ENCODE data around the gene NR2F6.

Gene NR2F6

DNA sequence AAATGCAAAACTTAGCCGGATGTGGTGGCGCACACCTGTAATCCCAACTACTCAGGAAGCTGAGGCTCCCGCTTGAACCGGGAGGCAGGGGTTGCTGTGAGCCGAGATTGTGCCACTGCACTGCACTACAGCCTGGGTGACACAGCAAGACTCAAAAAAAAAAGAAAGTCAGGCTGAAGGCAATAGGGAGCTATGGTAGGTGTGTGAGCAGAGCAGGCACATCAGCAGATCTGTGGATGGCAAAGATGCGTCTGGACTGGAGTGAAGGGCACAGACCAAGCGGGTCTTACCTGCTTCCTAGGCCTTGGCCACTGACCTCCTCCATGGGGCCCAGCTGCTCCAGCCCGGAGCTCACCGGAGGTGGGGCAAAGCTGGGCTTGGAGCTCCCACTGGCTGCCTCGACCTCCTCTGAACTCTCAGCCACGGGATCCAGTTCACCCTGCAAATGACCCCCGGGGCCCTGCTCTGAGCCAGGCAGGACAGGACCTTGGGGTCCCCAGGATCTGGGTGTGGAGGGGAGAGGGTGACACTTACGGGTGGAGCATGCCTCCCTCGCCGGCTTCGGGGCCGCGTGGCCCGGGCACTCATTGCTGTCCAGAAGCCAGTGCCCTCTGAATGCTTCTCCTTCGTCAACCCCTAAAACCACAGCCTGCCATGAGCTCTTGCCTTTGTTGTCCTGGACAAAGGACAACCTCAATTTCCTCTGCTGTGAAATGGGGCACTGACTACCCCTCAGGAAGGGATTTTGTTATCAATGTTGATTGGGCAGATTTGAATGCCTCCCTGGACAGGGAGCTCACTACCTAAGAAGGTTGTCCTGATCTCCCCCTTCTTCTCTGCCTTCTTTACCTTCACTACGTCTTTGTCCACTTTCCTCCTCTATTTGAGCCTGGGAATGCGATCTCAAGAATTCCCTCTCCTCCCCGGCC, 18.3 kb upstream of the NR2F6 start:
- DNase-seq (ENCODE audit: low read depth): no peak

DNA sequence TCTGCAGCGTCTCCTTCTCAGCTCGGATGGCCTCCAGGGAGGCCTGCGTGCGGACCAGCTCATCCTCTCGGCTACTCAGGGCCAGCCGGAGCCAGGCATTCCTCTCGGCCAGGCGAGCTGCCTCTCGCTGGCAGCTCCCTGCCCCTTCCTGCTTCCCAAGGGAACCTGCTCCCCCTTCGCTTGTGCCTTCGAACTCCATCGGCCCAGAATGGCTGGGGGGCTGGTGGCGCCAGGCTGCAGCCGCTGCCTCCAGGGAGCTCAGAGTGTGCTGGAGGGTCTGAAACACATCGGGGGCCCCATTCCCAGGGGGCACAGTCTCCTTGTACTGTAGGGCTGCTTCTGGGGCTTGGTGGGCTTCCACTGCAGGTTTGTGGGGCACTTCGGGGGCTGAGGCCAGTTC, 16.8 kb upstream of the NR2F6 start:
- no peak for DNase-seq (ENCODE audit: low read depth)

GRCh38 chr19:17260842-17261325, 15.2 kb upstream of the NR2F6 start:
- DNase-seq (ENCODE audit: low read depth): peak; percentile 84

DNA sequence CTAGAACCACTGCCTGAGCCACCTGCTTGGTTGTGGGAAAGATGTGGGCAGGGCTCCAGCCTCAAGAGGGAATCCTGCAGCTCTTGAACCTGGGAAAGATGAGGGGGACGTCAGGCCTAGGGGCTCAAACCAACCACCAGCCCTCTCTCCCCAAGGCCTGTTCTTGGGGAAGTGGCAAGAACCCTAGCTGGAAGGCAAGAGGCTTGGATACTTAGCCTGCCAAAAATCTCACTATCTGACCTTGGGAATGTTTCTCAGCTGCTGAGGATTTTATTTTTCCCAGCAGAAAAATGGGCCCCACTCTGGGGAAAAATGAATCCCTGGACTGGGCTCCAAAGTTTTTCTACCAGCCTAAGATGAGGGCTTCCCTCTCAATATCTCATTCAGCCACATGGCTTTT, 14.2 kb upstream of the NR2F6 start:
- DNase-seq (ENCODE audit: low read depth): no peak

DNA sequence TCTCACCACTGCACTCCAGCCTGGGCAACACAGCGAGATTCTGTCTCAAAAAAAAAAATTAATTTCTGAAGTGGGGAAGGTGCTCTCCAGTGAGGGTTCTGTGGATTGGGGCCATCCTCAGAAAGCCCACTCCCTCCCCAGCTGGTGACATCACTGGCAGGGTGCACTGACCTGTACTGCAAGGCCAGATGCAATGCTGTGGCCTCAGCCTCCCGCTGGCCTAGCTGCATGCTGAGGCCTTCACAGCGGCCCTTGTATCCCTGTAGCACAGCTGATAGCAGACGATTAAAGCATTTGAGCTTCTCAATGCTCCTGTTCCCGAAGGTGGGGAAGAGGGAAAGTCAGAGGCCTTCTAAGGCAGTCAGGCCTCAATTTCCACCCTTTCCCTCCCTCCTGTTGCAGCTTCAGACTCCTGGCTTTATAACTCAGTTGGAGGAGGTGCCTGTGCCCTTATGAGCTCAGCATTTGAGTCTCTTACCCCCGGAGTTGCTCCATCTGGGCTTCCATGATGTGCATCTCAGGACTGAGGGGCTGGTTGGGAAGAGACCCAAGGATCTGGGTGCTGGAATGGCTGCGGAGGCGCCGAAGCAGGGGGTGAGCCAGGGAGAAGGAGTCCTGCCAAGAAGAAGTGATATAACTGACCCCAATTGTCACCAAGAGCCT, 13.5 kb upstream of the NR2F6 start:
- no peak for DNase-seq (ENCODE audit: low read depth)

GRCh38 chr19:17256130-17256529, 10.4 kb upstream of the NR2F6 start:
- DNase-seq (ENCODE audit: low read depth): no peak

- DNase-seq (ENCODE audit: low read depth): no peak
Measured at GRCh38 chr19:17255150-17255621, 9.5 kb upstream of the NR2F6 start.

DNA sequence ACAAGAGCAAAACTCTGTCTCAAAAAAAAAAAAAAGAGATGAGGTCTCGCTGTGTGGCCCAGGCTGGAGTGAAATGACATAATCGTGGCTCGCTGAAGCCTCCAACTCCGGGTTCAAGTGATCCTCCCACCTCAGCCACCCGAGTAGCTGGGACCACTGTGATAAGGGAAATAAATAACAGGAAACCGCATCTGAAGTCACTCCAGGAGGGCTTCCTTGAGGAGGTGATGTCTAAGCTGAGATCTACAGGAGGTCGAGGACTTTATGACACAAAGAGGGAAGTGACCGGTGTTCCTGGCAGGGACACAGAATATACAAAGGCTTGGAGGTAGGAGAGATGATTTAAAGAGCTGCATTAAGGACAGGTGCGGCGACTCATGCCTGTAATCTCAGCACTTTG, 8.9 kb upstream of the NR2F6 start:
- no peak for DNase-seq (ENCODE audit: low read depth)

- no peak for DNase-seq (ENCODE audit: low read depth)
Measured at GRCh38 chr19:17249887-17250548, 4.3 kb upstream of the NR2F6 start.

GRCh38 chr19:17248011-17248776, 2.5 kb upstream of the NR2F6 start:
- DNase-seq (ENCODE audit: low read depth): no peak

DNA sequence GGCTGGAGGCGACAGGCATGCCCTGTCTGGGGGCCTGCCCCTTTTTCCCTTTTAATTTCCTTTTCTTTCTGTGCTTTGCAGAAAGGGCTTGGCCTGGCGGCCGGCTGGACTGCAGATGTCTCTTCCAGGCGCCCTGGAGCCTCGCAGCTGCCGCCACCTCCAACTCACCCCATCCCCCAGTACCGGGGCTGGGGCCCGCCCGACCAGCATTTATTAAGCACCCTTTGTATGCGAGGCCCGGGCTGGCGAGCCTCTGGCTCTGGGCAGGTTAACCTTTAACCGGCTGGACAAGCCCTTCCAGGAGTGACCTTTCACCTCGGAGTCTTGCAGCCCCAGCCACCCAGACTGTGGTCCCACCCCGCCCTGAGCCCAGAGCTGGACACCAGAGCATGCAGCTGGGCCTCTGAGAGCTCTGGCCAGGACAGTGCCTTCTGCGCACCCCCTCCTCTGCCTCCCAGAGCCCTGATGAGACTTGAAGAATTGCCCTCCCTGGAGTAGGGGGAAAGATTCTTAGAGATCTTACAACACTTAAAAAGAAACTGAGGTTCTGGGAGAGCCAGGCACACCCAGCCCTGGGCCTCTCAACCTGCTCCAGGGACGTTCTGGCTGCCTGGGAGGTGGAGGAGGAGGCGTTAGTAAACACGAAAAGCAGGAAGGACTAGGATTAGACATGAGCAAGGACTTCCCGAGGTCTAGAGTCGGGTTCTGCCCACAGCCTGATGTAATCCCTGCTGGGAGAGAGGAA, 1.1 kb upstream of the NR2F6 start:
- no peak for DNase-seq (ENCODE audit: low read depth)

- DNase-seq (ENCODE audit: low read depth): no peak
Measured at GRCh38 chr19:17244618-17245534, 843 bp downstream of the NR2F6 start.

DNA sequence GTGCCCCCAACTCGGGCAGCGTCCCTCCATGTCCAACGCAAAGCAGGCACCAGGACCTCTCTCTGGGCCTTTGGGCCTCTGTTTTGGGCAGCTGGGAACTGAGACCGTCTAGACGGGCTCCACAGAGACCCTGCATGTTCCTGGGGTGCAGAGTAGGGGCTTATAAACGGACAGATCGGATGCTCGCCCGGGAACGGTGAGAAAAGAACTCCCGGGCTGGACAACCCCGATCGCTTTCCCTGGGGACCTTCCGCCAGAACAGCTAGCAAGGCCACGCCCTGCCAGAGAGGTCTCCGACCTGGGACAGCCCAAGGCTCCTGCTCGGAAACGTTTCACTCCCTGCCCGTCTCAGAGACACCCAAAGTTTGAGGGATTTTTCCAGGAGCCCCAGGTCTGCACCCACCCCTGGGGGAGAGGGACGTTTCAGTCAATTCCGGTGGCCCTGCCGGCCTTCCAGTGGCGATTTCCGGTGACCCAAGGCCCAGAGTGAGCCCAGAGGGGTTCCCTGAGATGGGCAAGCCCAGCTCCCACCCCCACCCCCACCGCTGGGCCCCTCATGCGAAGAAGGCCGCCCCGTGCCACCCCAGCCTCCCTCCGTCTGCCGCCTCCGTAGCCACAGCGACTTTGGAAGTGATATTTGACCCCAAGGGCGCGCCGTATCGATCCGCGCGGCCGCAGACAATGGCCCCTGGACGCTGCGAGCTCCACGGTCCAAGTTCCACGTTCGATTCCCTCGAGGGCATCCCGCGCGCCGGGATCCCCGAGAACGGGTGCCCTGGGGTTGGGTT, 1.7 kb downstream of the NR2F6 start:
- no peak for DNase-seq (ENCODE audit: low read depth)

DNA sequence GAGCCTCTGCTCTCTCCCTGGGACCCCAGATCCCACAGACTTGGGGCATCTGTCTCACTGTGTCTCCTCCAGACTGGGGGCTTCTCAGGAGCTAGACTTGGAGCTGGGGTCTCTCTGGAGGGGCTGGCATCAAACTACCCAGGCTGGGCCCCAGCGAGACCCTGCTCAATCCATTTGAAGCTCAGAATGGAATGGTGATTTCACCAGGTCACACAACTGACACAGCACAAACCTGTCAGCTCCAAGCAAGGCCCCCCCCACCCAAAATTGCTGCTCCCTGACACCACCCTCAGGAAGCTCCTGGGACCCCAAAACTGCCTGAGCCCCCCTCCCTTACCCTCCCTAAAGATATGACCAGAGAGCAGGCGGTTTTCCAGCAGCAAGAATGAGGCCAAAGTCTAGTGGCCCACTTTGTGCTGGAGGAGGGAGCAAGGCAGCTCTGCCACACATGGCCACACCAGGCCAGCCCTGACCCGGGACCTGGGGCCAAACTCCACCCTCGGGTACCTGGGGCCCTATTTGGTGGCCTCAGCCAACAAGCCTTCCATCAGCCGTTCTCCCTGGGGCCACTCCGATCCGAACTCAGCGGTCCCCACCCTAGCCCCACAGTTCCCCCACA, 2.4 kb downstream of the NR2F6 start:
- DNase-seq (ENCODE audit: low read depth): no peak

- no peak for DNase-seq (ENCODE audit: low read depth)
Measured at GRCh38 chr19:17242431-17243208, 3.1 kb downstream of the NR2F6 start.

DNA sequence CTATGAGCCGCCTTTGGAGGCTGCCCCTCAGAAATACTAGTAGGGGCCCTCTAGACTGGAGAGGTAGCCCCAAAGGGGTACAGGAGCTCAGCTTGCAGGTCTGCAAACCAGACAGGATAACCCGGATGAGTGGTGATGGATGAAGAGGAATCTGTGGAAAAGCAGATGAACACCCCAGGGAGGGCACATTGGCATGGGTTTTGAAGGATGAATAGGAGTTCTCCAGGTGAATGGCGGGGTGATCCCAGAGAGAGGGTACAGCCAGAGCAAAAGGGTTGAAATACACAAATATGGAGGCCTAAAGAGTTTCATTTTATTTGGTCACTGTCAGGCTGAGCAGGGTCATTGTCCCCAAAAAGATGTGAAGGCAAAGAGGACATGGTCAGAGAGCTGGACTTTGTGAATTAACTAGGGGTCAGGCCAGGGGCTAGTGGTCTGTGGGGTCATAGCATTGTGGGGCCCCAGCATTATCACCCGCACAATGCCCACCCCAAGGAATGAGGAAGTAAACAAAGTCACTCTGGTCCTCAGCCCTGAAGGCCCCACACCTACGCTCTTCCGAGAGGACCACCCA, 4.8 kb downstream of the NR2F6 start:
- no peak for DNase-seq (ENCODE audit: low read depth)

DNA sequence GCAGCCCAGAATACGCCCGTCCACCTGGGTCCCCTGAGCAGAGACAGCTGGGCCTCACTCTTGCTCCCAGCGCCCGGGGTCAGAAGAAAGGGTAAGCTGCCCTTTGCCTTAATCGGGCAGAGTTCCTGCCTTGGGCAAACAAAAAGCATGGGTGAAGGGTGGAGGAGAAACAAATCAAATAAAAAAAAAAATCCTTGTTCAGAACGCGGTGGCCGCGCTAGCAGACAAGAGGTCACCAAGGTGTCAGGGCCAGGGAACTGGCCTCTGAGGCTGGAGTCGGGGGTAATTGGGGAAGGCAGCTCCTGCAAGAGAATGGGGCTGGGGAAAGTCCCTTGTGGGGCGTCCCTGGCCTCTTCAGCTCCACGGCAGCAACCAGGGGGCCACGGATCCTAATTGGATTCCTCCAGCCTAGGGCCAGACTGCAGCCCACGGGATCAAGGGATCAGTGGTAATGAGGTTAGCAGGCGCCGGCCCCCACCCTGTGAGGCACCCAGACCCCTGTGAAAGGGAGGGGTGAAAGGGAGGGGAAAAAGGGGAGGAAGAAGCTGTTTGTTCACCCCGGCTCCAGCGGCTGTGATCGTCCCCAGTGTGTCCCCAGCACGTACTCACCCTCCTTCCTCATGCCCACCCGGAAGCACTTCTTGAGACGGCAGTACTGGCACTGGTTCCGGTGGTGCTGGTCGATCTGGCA, 5.5 kb downstream of the NR2F6 start:
- no peak for DNase-seq (ENCODE audit: low read depth)
